B cell (primary cell): ENCODE data around the gene OR4D5.

ENCODE experiments used
- EZH2 ChIP-seq: IDR thresholded peaks from 2 replicates; pipeline ENCODE4 v1.6.1; 2012; ENCODE audit warnings: borderline replicate concordance, low read depth, mild to moderate bottlenecking, moderate library complexity, low read length; ENCODE audit not compliant: insufficient read depth, poor library complexity, severe bottlenecking
- TF ChIP-seq, protein P1 (sequence below): fragments of 200-600 bp; IDR thresholded peaks from one replicate; pipeline ENCODE4 v1.8.0; 2022; ENCODE audit warnings: antibody characterized with exemption, mild to moderate bottlenecking

DNA sequence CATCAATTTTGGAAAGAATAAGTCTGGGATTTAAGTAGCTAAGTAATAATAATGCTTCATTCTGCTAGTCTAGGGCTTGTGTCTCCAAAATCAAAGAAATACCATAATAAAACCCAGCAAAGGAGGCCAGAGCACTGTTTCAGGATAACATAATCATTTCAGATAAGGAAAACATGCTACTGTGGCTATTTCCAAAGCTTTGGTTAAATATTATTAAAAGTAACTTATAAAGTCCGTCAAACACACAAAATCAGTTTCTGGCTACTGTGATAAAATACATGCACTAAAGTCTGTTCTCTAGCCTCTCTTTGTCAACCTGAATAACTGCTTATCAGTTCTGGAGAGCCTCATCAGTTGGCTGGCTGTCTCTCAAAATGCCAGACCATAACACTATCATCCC lies 5.7 kb downstream of the OR4D5 start:
- TF ChIP-seq, protein P1, sequence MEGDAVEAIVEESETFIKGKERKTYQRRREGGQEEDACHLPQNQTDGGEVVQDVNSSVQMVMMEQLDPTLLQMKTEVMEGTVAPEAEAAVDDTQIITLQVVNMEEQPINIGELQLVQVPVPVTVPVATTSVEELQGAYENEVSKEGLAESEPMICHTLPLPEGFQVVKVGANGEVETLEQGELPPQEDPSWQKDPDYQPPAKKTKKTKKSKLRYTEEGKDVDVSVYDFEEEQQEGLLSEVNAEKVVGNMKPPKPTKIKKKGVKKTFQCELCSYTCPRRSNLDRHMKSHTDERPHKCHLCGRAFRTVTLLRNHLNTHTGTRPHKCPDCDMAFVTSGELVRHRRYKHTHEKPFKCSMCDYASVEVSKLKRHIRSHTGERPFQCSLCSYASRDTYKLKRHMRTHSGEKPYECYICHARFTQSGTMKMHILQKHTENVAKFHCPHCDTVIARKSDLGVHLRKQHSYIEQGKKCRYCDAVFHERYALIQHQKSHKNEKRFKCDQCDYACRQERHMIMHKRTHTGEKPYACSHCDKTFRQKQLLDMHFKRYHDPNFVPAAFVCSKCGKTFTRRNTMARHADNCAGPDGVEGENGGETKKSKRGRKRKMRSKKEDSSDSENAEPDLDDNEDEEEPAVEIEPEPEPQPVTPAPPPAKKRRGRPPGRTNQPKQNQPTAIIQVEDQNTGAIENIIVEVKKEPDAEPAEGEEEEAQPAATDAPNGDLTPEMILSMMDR, result no peak
- TF ChIP-seq EZH2, result no peak
